Stomach (tissue), 4 donors: ENCODE results near the gene CBLC.

ENCODE experiments used
- POLR2A ChIP-seq, 4 donors: fragments of 450-650 bp; IDR thresholded peaks; one replicate each; pipeline ENCODE4 v1.6.1; 2016; ENCODE audit warnings: antibody characterized with exemption in 4 of 4, control low read depth in 2 of 4, mild to moderate bottlenecking in 1 of 4, moderate library complexity in 1 of 4
- POLR2AphosphoS5 ChIP-seq, 3 donors: sonication (generic); formaldehyde crosslinking; IDR thresholded peaks; one replicate each; pipeline ENCODE4 v1.6.1; 2016; ENCODE audit warnings: antibody characterized with exemption in 3 of 3

- no peak for TF ChIP-seq POLR2A (IDR thresholded peaks at IDR 0.05)
- peak; percentile 96 to 99 (median 98) for TF ChIP-seq POLR2AphosphoS5 (IDR thresholded peaks at IDR 0.05)
These were observed 35.8 kb upstream of the CBLC start for GRCh38 chr19:44741841-44742329.
